Measurements from ENCODE around the gene ARHGEF19.

ARHGEF19 gene

DNA sequence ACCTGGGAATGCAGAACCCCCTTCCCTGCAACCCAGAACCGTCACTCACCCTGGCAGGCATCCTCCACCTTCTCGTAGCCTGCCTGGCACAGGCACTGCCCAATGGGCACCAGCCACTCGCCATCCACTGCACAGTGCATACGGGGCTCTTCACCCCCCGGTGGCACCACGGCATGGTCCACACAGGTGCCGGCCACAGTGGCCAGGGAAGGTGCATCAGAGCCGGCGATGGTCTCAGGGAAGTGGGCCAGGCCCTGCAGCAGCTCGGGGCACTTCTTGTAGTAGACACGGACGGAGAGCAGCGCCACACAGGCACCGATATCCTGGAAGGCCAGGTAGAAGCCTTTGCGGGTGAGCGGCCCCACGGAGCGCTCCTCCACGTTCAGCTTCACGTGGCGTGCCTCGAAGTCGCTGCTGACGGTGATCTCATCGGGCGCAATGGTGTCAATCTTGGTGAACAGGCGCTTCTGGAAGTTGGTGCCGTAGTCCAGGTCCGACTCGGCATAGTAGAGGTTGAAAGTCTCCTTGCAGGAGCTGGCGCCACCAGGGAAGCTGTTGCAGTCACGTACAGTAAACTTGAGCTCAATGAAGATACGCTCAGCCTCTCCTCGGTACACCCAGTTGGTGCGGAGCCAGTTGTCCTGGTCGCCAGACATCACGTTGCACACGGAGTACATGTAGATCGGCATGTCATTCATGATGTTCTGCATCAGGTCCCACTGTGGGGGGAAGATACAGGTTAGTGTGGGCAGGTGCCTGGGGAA, 63.9 kb downstream of the ARHGEF19 start:
- DNase-seq, result no peak
